Gastrocnemius medialis (tissue), 4 donors: ENCODE results near the gene DUSP15.

Experiments used
- CTCF ChIP-seq, 5 experiments: fragments of 450-650 bp in 3 of 5; fragments of 200-600 bp in 2 of 5; sonication (generic) in 2 of 5; IDR thresholded peaks in 4 of 5; conservative IDR thresholded peaks in 1 of 5; 1 replicate in 4 of 5; 2 replicates in 1 of 5; pipeline ENCODE4 v1.5.1; 2016 to 2019; ENCODE audit warnings: antibody characterized with exemption in 5 of 5, mild to moderate bottlenecking in 3 of 5, moderate library complexity in 3 of 5
- POLR2A ChIP-seq, 2 donors: fragments of 450-650 bp; IDR thresholded peaks; one replicate each; pipeline ENCODE4 v1.6.1; 2017; ENCODE audit warnings: antibody characterized with exemption in 2 of 2, mild to moderate bottlenecking in 2 of 2, moderate library complexity in 2 of 2

GRCh38 chr20:31868853-31869672 lies 1.3 kb downstream of the DUSP15 start:
- no peak for TF ChIP-seq POLR2A (IDR thresholded peaks at IDR 0.05)
- TF ChIP-seq CTCF (IDR thresholded peaks at IDR 0.05 in 4 of 5, conservative IDR thresholded peaks at IDR 0.05 in 1 of 5): no peak
